8988T (cell line): ENCODE results near the gene NLGN4Y.

ENCODE experiments used
- DNase-seq: peaks from one replicate; pipeline ENCODE4 v3.0.0; 2011

Gene NLGN4Y

DNA sequence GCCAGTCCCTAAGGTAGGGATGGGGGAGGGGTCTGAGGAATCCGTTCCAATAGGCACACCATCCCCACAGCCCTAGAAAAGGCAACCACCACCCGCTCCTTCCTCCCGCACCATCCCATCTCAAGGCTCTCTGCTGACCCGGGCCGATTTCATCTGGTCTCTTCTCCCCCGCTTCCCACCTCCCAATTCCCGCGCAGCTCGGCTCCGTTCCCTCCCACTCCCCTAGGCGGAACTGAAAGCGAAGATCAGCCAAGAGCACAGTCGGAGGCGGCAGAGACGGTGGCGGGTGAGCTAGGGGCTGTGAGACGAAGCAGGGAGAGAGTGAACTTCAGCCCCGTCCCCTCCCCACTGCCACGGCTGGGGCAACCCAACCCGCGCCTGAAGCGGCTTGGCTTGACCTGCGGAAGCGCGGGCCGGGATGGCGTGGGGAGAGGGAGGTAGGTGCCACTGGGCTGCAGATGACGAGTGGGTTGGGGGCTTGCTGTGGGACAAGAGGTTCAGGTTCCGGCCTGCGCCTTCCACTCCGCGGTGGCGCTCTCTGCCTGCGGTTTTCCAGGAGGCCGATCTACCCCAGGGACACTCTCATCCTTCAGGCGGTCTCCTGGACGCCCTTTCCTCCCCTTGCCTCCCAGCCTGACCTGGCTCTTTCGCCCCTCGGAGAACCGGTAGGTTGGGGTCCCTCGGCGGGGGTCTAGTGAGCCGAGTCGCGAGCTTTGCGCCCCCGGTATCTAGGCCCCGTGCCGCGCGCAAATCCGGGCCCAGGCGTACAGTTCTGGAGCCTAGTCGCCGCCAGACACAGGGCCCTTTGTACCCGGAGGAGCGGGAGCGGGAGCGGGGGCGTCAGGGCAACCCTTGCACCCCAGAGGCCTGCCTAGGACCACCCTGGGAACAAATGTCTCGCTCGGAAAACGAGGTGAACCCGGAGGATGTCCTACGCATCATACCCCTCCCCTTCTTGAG is at the start of gene NLGN4Y:
NLGN4Y (plus strand) TSS at position 258 of the 960 bp plus-strand sequence. CDS start 97,591 bp downstream, outside the sequence.
- no peak for DNase-seq

DNA sequence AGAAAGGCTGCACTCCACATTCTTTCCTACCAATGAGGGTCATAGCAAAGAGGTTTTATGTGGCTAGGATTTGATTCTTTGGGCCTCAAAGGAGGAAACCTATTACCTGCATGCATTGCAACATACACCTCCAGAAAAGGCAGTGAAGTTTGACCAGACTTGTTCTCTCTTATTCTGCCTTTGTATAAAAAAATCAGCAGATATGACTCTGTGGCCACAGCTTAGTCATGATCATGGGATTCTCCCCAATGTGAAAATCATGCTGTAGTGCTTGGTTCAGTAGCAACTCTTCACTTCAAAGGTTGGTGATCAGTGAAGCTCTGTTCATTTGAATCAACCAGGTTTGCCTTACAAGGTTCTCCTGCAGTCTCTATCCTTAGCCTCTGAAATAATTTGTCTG is 38.4 kb upstream of the NLGN4Y start:
- DNase-seq = no peak

- DNase-seq = no peak
These were observed 34.1 kb upstream of the NLGN4Y start for GRCh38 chrY:14490226-14490625.

GRCh38 chrY:14498071-14498470 is 26.3 kb upstream of the NLGN4Y start:
- no peak for DNase-seq

DNA sequence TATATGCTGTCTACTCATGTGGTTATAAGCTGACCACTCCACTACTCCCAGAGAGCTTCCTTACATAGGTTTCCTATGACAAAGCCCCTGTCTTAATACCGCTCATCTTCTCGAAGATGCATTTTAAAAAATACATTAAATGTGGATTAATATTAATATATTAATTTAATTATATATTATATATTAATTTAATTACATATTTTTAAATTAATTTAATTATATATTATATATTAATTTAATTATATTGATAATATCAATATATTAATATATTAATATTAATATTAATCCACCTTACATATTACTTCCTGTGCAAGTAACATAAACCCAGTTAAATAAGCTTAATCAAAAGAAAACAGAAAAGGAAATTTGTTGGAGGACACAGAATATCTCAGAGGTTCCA is 19.7 kb upstream of the NLGN4Y start:
- no peak for DNase-seq

- DNase-seq = no peak
These were observed 1.9 kb upstream of the NLGN4Y start for GRCh38 chrY:14522379-14522950.

GRCh38 chrY:14523491-14524271 is 648 bp upstream of the NLGN4Y start:
- no peak for DNase-seq

DNA sequence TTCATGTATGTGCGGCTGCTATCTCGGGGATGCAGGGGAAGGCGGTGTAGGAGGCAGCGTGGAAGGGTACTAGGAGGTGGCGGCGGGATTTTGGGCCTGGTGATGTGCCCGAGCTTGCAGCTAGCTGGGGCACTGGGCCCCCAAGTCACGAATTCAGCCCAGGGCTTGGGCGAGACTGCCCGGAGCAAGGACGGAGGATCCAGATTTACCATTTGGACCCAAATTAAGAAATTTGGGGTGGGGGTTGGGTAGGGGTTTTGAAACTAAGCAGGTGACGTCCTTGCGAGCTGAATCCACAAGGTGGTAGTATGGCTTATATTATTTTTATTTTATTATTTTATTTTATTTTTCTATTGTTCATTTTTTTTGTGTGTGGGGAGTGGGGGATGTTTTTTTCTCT is 986 bp downstream of the NLGN4Y start:
- no peak for DNase-seq

DNA sequence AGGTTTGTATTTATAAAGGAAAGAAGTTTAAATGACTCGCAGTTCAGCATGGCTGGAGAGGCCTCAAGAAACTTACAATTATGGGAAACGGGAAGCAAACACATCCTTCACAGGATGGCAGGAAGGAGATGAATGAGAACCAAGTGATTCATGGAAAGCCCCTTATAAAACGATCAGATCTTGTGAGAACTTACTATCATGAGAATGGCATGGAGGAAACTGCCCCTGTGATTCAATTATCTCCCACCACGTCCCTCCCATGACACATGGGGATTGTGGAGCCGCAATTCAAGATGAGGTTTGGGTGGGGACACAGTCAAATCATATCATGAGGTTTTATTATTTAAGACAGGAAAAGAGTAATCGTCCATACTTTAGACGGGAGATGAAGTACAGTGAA is 4.0 kb downstream of the NLGN4Y start:
- DNase-seq = no peak

DNA sequence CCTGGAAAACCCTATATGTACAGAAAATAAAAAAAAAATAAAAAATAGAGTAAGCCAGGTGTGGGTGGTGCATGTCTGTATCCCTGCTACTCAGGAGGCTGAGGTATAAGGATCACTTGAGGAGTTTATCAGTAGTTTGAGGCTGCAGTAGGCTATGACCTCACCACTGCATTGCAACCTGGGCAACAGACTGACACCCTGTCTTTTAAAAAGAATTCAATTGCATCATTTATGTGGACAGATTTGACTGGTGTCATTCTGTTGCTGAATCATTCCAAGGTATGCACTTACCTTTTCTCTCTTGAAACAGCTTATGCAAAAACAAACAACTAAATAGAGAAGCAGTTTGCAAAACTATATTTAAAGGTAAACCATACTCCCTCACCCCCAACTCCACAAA is 12.4 kb downstream of the NLGN4Y start:
- DNase-seq = no peak

DNA sequence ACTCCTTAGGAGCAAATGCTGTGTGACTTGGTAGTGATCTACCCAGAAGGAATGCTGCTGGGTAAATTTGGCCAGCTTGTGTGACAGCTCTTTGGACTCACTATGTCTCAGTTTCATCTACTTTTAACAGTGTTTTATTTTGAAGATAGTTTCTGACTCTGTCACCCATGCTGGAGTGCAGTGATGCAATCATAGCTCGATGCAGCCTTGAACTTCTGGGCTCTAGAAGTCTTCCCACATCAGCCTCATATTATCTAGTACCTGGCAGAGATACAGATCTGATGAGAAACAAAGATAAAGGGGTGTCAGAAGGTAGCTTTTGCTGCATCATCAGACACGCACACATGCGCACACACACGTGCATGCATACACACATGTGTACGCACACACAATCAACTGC is 19.2 kb downstream of the NLGN4Y start:
- DNase-seq = no peak

DNA sequence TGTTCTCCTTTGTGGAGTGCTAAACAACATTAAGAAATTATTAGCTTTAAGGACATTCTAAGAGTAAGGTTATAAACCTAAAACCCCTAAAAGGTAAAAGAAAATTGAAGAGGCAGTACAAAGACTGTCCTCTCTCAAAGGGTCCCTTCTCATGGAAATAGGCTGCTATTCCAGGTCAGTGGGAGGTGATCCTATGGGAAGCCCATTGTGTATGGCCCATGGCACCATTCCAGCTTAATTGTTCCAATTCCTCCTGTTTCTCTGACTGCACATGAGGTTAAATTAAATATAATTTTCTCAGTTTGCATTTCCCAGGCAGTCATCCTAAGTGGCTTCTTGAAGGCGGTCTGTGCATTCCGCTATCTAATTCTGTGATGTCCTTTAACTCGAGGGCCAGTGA is 57.0 kb downstream of the NLGN4Y start:
- no peak for DNase-seq

GRCh38 chrY:14586725-14587124 is 62.4 kb downstream of the NLGN4Y start:
- no peak for DNase-seq

DNA sequence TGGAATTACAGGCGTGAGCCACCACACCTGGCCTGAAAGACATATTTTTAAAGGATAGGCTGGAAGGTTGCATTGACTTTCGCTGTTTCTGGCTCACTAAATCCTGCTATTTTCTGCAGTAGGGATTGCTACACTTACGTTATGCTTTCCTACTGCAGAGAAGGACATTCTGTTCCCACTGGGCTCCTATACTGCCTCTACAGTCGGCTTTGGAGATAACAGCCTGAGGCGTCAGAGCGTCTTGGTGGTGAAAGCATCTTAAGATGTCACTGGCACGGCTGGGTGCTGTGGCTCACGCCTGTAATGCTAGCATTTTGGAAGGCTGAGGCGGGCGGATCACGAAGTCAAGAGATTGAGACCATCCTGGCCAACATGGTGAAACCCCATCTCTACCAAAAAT is 77.0 kb downstream of the NLGN4Y start:
- no peak for DNase-seq

- DNase-seq = no peak
These were observed 93.3 kb downstream of the NLGN4Y start for GRCh38 chrY:14617625-14618024.

GRCh38 chrY:14618513-14618912 is 94.2 kb downstream of the NLGN4Y start:
- DNase-seq = no peak

DNA sequence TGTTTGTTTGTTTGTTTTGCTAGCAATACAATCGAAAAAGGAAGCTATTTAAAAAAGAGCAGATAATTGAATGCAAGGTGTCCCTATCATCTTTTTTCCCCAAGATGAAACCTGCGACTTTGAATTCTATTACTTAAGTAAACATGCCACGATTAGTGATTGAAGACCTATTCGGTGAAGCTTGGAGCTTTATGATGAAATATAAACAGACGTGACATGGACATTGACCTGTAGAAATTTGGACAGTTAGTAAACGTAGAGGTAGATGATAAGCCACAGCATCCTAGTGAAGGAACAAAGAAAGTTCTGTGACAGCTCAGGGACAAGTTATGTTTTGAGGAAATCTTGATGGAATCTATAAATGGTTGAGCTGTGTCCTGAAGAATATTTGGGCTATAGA is 103.9 kb downstream of the NLGN4Y start:
- no peak for DNase-seq

DNA sequence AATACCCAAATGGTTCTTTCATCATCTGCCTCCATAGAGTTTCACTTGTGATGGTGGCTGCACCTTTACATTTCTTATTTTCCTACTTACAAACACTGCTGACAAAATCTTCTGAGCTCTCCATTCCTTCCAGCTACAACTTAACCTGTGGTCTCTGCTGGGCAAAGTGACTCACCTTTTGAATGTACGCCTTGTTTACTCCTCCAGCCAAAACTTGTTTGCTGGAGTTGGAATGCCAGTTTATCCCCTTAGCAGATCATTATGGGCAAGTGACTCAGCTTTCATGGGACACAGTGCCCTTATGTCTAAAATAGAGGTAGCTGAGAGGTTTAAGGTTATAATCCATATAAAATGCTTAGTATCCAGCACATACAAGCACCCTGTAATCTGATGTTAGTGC is 107.3 kb downstream of the NLGN4Y start:
- DNase-seq = no peak

- DNase-seq = no peak
These were observed 109.4 kb downstream of the NLGN4Y start for GRCh38 chrY:14633718-14634117.

DNA sequence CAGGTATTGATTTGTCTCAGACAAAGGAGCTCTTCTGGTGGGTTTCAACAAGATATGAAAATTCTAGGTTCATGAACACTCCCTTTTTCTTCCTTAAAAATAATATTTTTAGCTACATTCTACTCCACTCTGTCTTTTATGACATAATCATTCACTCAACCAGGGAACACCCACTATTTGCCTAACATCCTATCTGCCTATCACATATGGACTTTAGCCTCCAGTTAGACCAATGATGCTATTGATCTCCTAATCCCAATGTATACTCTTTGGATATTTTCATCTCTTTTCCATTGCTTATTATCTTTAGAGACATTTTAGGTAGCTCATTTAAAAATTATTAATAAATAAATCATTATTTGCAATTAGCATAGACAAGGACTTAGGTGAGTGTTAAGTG is 110.6 kb downstream of the NLGN4Y start:
- no peak for DNase-seq

GRCh38 chrY:14637551-14637950 is 113.2 kb downstream of the NLGN4Y start:
- DNase-seq = no peak

DNA sequence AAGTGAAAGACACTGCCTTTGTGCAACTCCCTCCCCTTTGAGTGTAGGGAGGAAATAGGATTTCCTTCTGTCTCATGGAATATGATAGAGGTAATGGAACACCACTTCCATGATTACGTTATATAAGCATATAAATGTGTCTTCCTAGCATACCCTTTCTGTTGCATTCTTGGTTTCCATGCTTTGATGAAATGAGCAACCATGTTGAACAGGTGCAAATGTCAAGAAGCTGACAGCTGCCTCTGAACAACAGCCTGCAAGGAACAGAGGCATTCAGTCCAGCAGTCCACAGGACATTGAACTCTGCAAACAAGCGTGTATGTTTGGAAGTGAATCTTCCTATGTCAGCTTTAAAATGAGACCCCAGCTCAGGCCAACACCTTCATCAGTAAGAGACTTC is 117.5 kb downstream of the NLGN4Y start:
- DNase-seq = no peak

GRCh38 chrY:14644157-14644952 is 120.0 kb downstream of the NLGN4Y start:
- no peak for DNase-seq
